ENCODE results near the gene RAE1. TPM values are rescaled to one million over a fixed set of nuclear protein-coding genes. Genes with fewer than 3 reads are reported as not detected.

RAE1 gene
- total RNA-seq, 1 donor from 2014 or later: 36.6 TPM

DNA sequence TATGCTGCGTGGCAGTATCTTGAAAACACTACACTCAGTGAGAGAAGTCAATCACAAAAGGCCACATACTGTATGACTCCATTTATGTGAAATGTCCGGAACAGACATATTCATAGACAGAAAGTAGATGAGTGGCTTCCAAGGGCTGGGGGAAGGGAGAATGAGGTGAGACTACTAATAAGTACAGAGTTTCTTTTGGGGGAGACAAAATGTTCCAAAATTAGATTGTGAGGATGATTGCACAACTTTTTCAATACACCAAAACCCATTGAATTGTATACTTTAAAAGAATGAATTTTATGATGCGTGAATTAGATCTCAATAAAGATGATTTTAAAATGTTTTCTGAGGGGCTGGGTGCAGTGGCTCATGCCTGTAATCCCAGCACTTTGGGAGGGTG lies 30.7 kb upstream of the RAE1 start:
- Mint-ChIP-seq H3K27me3 (peaks cover 47% of the 10 kb centered on the region), H3K4me3 (no peak overlapping the region), H3K27ac (no peak overlapping the region), H3K9me3 (no peaks in the 10 kb centered on the region), H3K36me3 (ENCODE audit: low read depth) (no peaks in the 10 kb centered on the region), H3K4me1 (no peaks in the 10 kb centered on the region)
- ChIA-PET CTCF (no interaction called here), POLR2A (no interaction called here)
- no peak for ATAC-seq (ENCODE audit: low read depth)
- intact Hi-C loops (cut with micrococcal nuclease): no loop called here
- DNase-seq: no peak
- TF ChIP-seq, protein P1, sequence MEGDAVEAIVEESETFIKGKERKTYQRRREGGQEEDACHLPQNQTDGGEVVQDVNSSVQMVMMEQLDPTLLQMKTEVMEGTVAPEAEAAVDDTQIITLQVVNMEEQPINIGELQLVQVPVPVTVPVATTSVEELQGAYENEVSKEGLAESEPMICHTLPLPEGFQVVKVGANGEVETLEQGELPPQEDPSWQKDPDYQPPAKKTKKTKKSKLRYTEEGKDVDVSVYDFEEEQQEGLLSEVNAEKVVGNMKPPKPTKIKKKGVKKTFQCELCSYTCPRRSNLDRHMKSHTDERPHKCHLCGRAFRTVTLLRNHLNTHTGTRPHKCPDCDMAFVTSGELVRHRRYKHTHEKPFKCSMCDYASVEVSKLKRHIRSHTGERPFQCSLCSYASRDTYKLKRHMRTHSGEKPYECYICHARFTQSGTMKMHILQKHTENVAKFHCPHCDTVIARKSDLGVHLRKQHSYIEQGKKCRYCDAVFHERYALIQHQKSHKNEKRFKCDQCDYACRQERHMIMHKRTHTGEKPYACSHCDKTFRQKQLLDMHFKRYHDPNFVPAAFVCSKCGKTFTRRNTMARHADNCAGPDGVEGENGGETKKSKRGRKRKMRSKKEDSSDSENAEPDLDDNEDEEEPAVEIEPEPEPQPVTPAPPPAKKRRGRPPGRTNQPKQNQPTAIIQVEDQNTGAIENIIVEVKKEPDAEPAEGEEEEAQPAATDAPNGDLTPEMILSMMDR (IDR thresholded peaks at IDR 0.05): no peak

DNA sequence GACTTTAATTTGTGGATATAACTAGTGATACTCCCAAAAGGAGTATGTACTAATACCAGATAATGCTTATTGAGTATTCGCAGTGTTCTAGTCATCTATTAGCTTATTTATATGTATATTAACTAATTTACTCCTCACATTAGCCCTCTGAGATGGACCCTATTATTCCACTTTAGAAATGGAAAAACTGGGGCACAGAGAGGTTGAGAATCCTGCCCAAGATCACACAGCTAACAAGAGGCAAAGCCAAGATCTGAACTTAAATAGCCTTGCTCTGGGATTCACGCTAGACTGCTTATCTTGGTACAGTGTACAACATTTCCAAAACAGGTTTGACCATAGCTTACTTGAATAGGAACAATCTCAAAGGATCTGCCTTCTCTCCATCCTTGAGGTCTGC lies 29.9 kb upstream of the RAE1 start:
- Mint-ChIP-seq H3K4me1 (no peaks in the 10 kb centered on the region), H3K27ac (no peak overlapping the region), H3K27me3 (peaks cover 42% of the 10 kb centered on the region), H3K36me3 (ENCODE audit: low read depth) (no peaks in the 10 kb centered on the region), H3K9me3 (no peaks in the 10 kb centered on the region), H3K4me3 (no peak overlapping the region)
- TF ChIP-seq, protein P1 (IDR thresholded peaks at IDR 0.05): no peak
- CTCF ChIA-PET: no interaction called here
- no peak for ATAC-seq (ENCODE audit: low read depth)
- POLR2A ChIA-PET: no interaction called here
- no peak for DNase-seq
- intact Hi-C loops (cut with micrococcal nuclease): no loop called here

DNA sequence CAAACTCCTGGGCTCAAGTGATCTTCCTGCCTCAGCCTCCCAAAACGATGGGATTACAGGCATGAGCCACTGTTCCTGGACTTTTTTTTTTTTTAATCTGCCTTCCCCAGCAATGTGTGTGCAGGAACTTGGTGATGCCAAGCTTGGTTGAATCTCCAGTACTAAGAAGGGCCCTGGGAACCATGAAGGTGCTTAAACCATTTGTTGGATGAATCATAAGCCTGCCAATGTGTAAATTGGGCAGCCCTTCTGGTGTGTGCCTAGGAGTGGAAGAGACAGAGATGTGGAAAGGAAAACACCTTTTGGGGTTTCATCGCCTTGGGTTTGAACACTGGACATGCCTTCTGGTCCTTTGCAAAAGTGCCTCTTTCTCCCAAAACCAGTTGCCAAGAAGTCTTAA lies 28.6 kb upstream of the RAE1 start:
- Mint-ChIP-seq H3K9me3 (no peaks in the 10 kb centered on the region), H3K36me3 (ENCODE audit: low read depth) (no peaks in the 10 kb centered on the region), H3K27ac (no peak overlapping the region), H3K4me3 (no peak overlapping the region), H3K27me3 (peaks cover 50% of the 10 kb centered on the region), H3K4me1 (no peaks in the 10 kb centered on the region)
- TF ChIP-seq, protein P1 (IDR thresholded peaks at IDR 0.05): no peak
- intact Hi-C loops (cut with micrococcal nuclease): no loop called here
- no peak for DNase-seq
- ChIA-PET CTCF (no interaction called here), POLR2A (no interaction called here)
- ATAC-seq (ENCODE audit: low read depth): no peak

DNA sequence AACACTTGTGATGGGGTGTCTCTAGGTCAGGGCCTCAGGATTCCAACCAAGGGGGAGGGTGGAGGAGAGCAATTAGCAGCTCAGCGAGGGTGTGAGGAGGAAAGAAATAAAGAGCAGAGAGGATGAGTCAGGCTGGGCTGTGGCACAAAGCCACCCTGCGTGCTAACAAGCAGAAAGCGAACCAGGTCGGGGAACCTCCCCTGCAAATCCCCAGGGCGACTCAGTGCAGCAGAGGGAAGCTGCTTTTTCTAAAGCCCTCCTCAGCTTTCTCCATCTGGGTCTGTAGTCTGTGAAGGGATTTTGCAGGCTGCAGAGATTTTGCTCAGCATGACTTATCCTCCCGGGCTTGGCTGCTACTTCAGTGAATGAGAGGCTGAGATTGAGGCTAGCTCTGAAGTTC lies 28.0 kb upstream of the RAE1 start:
- CTCF ChIA-PET: no interaction called here
- no peak for ATAC-seq (ENCODE audit: low read depth)
- Mint-ChIP-seq H3K4me1 (no peaks in the 10 kb centered on the region), H3K9me3 (no peaks in the 10 kb centered on the region), H3K27ac (no peak overlapping the region), H3K4me3 (no peak overlapping the region), H3K27me3 (peaks cover 47% of the 10 kb centered on the region), H3K36me3 (ENCODE audit: low read depth) (no peaks in the 10 kb centered on the region)
- intact Hi-C loops (cut with micrococcal nuclease): no loop called here
- POLR2A ChIA-PET: no interaction called here
- DNase-seq: no peak
- TF ChIP-seq, protein P1 (IDR thresholded peaks at IDR 0.05): no peak

DNA sequence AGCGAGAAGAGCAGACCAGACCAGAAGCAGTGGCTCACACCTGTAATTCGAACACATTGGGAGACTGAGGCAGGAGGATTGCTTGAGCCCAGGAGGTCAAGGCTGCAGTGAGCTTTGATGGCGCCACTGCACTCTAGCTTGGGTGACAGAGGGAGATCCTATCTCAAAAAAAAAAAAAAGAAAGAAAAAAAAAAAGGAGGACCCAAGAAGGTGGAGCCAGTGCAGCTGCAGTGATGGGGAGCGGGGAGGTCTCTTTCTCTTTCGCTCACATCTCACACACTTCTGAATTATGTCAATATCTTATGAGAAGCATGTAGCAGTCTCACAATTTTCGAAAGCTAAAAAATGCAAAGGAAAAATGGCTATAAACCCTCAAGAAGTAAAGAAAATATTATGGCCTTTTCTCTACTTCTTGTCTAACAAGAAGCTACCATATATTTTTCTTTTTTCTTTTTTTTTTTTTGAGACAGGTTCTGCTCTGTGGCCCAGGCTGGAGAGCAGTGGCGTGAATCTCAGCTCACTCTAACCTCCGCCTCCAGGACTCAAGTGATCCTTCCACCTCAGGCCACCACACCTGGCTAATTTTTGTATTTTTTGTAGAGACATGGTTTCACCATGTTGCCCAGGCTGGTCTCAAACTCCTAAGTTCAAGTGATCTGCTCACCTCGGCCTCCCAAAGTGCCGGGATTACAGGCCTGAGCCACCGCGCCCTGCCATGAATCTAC lies 25.3 kb upstream of the RAE1 start:
- DNase-seq (no peak), ATAC-seq (ENCODE audit: low read depth) (no peak)
- Mint-ChIP-seq H3K4me1 (no peaks in the 10 kb centered on the region), H3K36me3 (ENCODE audit: low read depth) (no peaks in the 10 kb centered on the region), H3K27ac (no peak overlapping the region), H3K4me3 (no peak overlapping the region), H3K9me3 (no peaks in the 10 kb centered on the region), H3K27me3 (peaks cover 35% of the 10 kb centered on the region)
- intact Hi-C loops (cut with micrococcal nuclease): no loop called here
- TF ChIP-seq, protein P1 (IDR thresholded peaks at IDR 0.05): no peak
- CTCF ChIA-PET: no interaction called here
- POLR2A ChIA-PET: interaction anchor here (0.7 kb wide), 1 partner anchor 40 kb away, joined by 3 read pairs; no protein-coding TSS in a partner anchor

Measured in activated B cell treated with CpG ODN at 0.5 μM for 24 hours (primary cell).